Smooth muscle cell (in vitro differentiated cells): ENCODE measurements around the gene SLC4A8. TPM values are rescaled to one million over a fixed set of nuclear protein-coding genes. Genes with fewer than 3 reads are reported as not detected.

Experiments
- DNase-seq: peaks from one replicate; lab custom pipeline; 2025; ENCODE audit not compliant: unreplicated experiment; lab: John Stamatoyannopoulos, UW
- H2AFZ ChIP-seq: fragments of 200-600 bp; sonication (generic); 2 replicates; pipeline ENCODE4 v1.6.0; 2016; ENCODE audit warnings: antibody characterized with exemption, low read depth, mild to moderate bottlenecking
- H3F3A ChIP-seq: fragments of 200-600 bp; sonication (generic); 2 replicates; pipeline ENCODE4 v1.6.0; 2017; ENCODE audit warnings: antibody characterized with exemption, low read depth
- H3K27ac ChIP-seq: fragments of 200-600 bp; sonication (generic); 2 replicates; pipeline ENCODE4 v1.5.1; 2016; ENCODE audit warnings: low read depth, mild to moderate bottlenecking
- H3K27me3 ChIP-seq: fragments of 200-600 bp; sonication (generic); 2 replicates; pipeline ENCODE4 v1.6.1; 2016; ENCODE audit warnings: low read depth, mild to moderate bottlenecking
- H3K36me3 ChIP-seq: fragments of 200-600 bp; sonication (generic); 2 replicates; pipeline ENCODE4 v1.5.1; 2016; ENCODE audit warnings: low read depth
- H3K4me1 ChIP-seq: fragments of 200-600 bp; sonication (generic); 2 replicates; pipeline ENCODE4 v1.5.1; 2016; ENCODE audit warnings: low read depth
- H3K4me2 ChIP-seq: fragments of 200-600 bp; sonication (generic); 2 replicates; pipeline ENCODE4 v1.6.0; 2016; ENCODE audit warnings: mild to moderate bottlenecking
- H3K4me3 ChIP-seq: fragments of 200-600 bp; sonication (generic); 2 replicates; pipeline ENCODE4 v1.5.1; 2016; ENCODE audit warnings: mild to moderate bottlenecking
- H3K79me2 ChIP-seq: fragments of 200-600 bp; sonication (generic); 2 replicates; pipeline ENCODE4 v1.6.0; 2016; ENCODE audit warnings: low read depth, mild to moderate bottlenecking
- H3K9ac ChIP-seq: fragments of 200-600 bp; sonication (generic); 2 replicates; pipeline ENCODE4 v1.6.0; 2016; ENCODE audit warnings: low read depth
- H3K9me3 ChIP-seq: fragments of 200-600 bp; sonication (generic); replicated peaks from 2 replicates; pipeline ENCODE4 v1.5.1; 2016; ENCODE audit warnings: low read depth
- H4K20me1 ChIP-seq: fragments of 200-600 bp; sonication (generic); 2 replicates; pipeline ENCODE4 v1.6.0; 2016; ENCODE audit warnings: low read depth
- CTCF ChIP-seq: fragments of 200-600 bp; sonication (generic); IDR thresholded peaks from 2 replicates; pipeline ENCODE4 v1.5.1; 2017; ENCODE audit warnings: borderline replicate concordance, mild to moderate bottlenecking, antibody characterized with exemption; ENCODE audit not compliant: insufficient read depth, poor library complexity, severe bottlenecking
- WGBS: methylation state at CpG from one replicate; pipeline ENCODE4 v1.1.7; 2016; ENCODE audit warnings: low lambda C conversion rate; 5-methylcytosine and 5-hydroxymethylcytosine counted together
- polyA plus RNA-seq: library from polyadenylated mRNA; unstranded; fragments of >200 nt; fragmentation: Nextera tagmentation; extraction: Ambion mirVana; gene quantifications from 2 replicates; pipeline ENCODE4 v1.2.1, GENCODE V29; 2016
- total RNA-seq: library from RNA; depleted of rRNA; stranded (reverse); fragments of >200 nt; gene quantifications from 2 replicates; pipeline ENCODE4 v1.2.3, GENCODE V29; 2014

The SLC4A8 gene
- total and polyA plus RNA-seq, 2 experiments from 2014 or later: 1.00 to 5.2 TPM

DNA sequence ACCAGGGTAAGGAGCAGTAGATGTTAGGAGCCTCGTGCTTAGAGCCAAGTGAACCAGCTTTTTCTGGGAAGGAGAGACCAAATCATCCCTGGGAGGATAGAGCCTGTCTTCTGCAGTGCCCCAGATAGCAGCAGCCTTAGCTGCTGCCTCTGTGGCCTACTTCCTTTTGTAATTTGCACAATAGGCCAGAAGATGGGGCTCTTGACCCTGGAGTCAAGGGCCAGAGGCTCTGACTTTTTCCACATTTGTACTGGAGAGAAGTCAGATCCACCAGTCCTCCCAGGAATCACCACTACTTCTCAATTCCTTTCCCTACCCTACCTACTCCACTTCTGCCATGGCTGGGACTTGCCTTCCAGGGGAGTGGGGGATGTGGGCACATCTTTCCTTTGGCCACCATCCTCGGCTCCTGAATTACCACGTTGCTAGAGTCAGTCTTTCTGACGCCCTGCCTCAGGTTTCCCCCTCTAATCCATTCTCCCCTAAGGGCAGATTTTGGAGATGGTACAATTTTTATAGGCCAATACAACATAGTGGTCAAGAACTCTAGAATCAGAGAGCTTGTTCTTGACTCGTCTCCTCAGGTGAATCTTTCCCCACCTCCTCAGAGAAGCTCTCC lies 3.3 kb upstream of the SLC4A8 start:
- Histone ChIP-seq H4K20me1 (no peaks in the 10 kb centered on the region), H3F3A (no peaks in the 10 kb centered on the region), H3K27me3 (no peaks in the 10 kb centered on the region), H3K27ac (no peak overlapping the region), H3K4me2 (no peak overlapping the region), H2AFZ (no peak overlapping the region), H3K4me3 (no peak overlapping the region), H3K9ac (no peak overlapping the region), H3K4me1 (peaks cover 7% of the 10 kb centered on the region), H3K9me3 (no peaks in the 10 kb centered on the region), H3K79me2 (no peaks in the 10 kb centered on the region), H3K36me3 (no peaks in the 10 kb centered on the region)
- WGBS: 75% methylated on average over 5 of the region's 5 CpGs
- DNase-seq: no peak
- peak; percentile 77 for TF ChIP-seq CTCF

DNA sequence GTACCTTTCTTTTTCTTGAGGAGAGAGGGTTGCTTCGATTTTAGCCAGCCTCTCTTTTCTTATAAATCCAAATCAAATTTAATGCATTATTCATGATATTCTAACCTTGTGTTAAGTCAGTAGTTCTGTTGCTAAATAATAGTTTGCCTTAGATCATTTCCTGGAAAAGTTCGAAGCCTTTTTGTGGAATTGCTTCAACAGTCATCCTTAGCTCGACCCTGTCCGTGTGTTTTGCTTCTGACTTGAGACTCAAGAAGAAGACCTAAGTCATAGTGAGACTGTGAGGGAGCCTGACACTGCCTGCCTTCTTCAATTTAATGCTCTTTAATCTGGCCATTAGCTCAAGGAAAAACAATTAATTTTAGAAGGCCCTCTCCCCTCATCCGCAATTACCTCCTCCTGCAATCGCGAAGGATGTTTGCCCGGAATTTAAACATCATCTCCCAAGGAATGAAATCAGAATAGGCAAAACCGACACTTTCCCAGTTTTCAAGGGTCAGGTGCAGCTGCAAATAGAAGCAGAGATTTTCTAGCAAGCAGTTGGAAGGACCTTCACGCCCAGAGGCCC lies 453 bp upstream of the SLC4A8 start:
- Histone ChIP-seq H3K27me3 (no peaks in the 10 kb centered on the region), H3K79me2 (no peaks in the 10 kb centered on the region), H3K4me3 (peak overlapping the region; percentile 64), H3K9ac (no peak overlapping the region), H3K4me2 (peak overlapping the region; percentile 86), H3K4me1 (peaks cover 5% of the 10 kb centered on the region), H3K27ac (no peak overlapping the region), H3K9me3 (no peaks in the 10 kb centered on the region), H3K36me3 (no peaks in the 10 kb centered on the region), H3F3A (no peaks in the 10 kb centered on the region), H2AFZ (no peak overlapping the region), H4K20me1 (no peaks in the 10 kb centered on the region)
- TF ChIP-seq CTCF: no peak
- 52% methylated on average over 10 of the region's 10 CpGs for WGBS
- DNase-seq: no peak

- no peaks in the 10 kb centered on the region for H3K79me2 ChIP-seq
- TF ChIP-seq CTCF: no peak
- no peaks in the 10 kb centered on the region for H3K9me3 ChIP-seq
- H4K20me1 ChIP-seq: no peaks in the 10 kb centered on the region
- H2AFZ ChIP-seq: no peak overlapping the region
- H3K4me2 ChIP-seq: no peak overlapping the region
- no peaks in the 10 kb centered on the region for H3F3A ChIP-seq
- 95% methylated on average over 4 of the region's 4 CpGs for WGBS
- H3K9ac ChIP-seq: no peak overlapping the region
- no peak overlapping the region for H3K4me3 ChIP-seq
- no peaks in the 10 kb centered on the region for H3K36me3 ChIP-seq
- no peaks in the 10 kb centered on the region for H3K27me3 ChIP-seq
- peaks cover 3% of the 10 kb centered on the region for H3K4me1 ChIP-seq
- DNase-seq: no peak
- H3K27ac ChIP-seq: no peak overlapping the region
These were observed 3.6 kb downstream of the SLC4A8 start for GRCh38 chr12:51428256-51428655.

GRCh38 chr12:51429700-51430099 lies 5.1 kb downstream of the SLC4A8 start:
- no peaks in the 10 kb centered on the region for H3F3A ChIP-seq
- no peaks in the 10 kb centered on the region for H4K20me1 ChIP-seq
- H3K27ac ChIP-seq: no peak overlapping the region
- H3K9me3 ChIP-seq: no peaks in the 10 kb centered on the region
- H3K4me1 ChIP-seq: no peaks in the 10 kb centered on the region
- TF ChIP-seq CTCF: no peak
- H3K79me2 ChIP-seq: no peaks in the 10 kb centered on the region
- no peak overlapping the region for H3K9ac ChIP-seq
- 95% methylated on average over 4 of the region's 4 CpGs for WGBS
- H3K27me3 ChIP-seq: no peaks in the 10 kb centered on the region
- DNase-seq: no peak
- no peaks in the 10 kb centered on the region for H3K36me3 ChIP-seq
- H2AFZ ChIP-seq: no peak overlapping the region
- H3K4me3 ChIP-seq: no peak overlapping the region
- H3K4me2 ChIP-seq: no peak overlapping the region
